HepG2 (cell line): ENCODE data around the gene PPM1G. TPM values are rescaled to one million over a fixed set of nuclear protein-coding genes. Genes with fewer than 3 reads are reported as not detected.

Experiments used
- AKAP8 ChIP-seq: sonication (generic); formaldehyde crosslinking; IDR thresholded peaks from 2 replicates; pipeline ENCODE4 v1.5.1; 2020; ENCODE audit warnings: mild to moderate bottlenecking, missing genetic modification reagents
- ARID2 ChIP-seq: sonication (generic); formaldehyde crosslinking; IDR thresholded peaks from 2 replicates; pipeline ENCODE4 v1.8.1; 2022; ENCODE audit warnings: mild to moderate bottlenecking, missing genetic modification reagents, borderline replicate concordance
- ATF2 ChIP-seq: sonication (generic); formaldehyde crosslinking; IDR thresholded peaks from 2 replicates; pipeline ENCODE4 v1.4.0; 2020; ENCODE audit warnings: missing genetic modification reagents
- BCL6 ChIP-seq: IDR thresholded peaks from 2 replicates; pipeline ENCODE4 v1.6.1; 2016; ENCODE audit warnings: missing genetic modification reagents, missing compliant biosample characterization
- CCDC6 ChIP-seq: sonication (generic); formaldehyde crosslinking; IDR thresholded peaks from 2 replicates; pipeline ENCODE4 v1.8.1; 2022; ENCODE audit warnings: mild to moderate bottlenecking, missing genetic modification reagents, moderate library complexity
- ESRRA ChIP-seq: sonication (generic); formaldehyde crosslinking; IDR thresholded peaks from 2 replicates; pipeline ENCODE4 v1.5.1; 2020; ENCODE audit warnings: mild to moderate bottlenecking, low read depth, missing genetic modification reagents
- FOXO4 ChIP-seq: sonication (generic); formaldehyde crosslinking; conservative IDR thresholded peaks from 2 replicates; pipeline ENCODE4 v1.8.1; 2023; ENCODE audit warnings: missing genetic modification reagents
- FOXP1 ChIP-seq, 2 experiments: fragments of 450-650 bp in 1 of 2; IDR thresholded peaks; 2 replicates each; pipeline ENCODE4 v1.6.1; 2017 to 2018; ENCODE audit warnings: antibody characterized with exemption in 1 of 2
- HOXA5 ChIP-seq: sonication (generic); formaldehyde crosslinking; IDR thresholded peaks from 2 replicates; pipeline ENCODE4 v1.4.0; 2020; ENCODE audit warnings: missing genetic modification reagents
- HOXD1 ChIP-seq: sonication (generic); formaldehyde crosslinking; IDR thresholded peaks from 2 replicates; pipeline ENCODE4 v1.5.0; 2020; ENCODE audit warnings: missing genetic modification reagents
- MLLT10 ChIP-seq: sonication (generic); formaldehyde crosslinking; IDR thresholded peaks from 2 replicates; pipeline ENCODE4 v1.4.0; 2020; ENCODE audit warnings: missing genetic modification reagents
- PHB2 ChIP-seq: fragments of 450-650 bp; IDR thresholded peaks from 2 replicates; pipeline ENCODE4 v1.6.1; 2018; ENCODE audit not compliant: partially characterized antibody
- SAP130 ChIP-seq: IDR thresholded peaks from 2 replicates; pipeline ENCODE4 v1.6.1; 2016; ENCODE audit warnings: low read depth
- SNRNP70 ChIP-seq: fragments of 200-400 bp; formaldehyde crosslinking; IDR thresholded peaks from 2 replicates; pipeline ENCODE4 v1.6.1; 2017; ENCODE audit warnings: mild to moderate bottlenecking, low read depth, low read length, moderate library complexity
- TRAFD1 ChIP-seq: sonication (generic); formaldehyde crosslinking; IDR thresholded peaks from 2 replicates; pipeline ENCODE4 v1.5.1; 2020; ENCODE audit warnings: missing genetic modification reagents, mild to moderate bottlenecking, borderline replicate concordance
- YY1 ChIP-seq: IDR thresholded peaks from 2 replicates; pipeline ENCODE4 v1.6.1; 2011; ENCODE audit warnings: low read length, low read depth, moderate library complexity, mild to moderate bottlenecking; ENCODE audit not compliant: insufficient read depth, insufficient replicate concordance
- ZC3H4 ChIP-seq: sonication (generic); formaldehyde crosslinking; IDR thresholded peaks from 2 replicates; pipeline ENCODE4 v1.4.0; 2020; ENCODE audit warnings: missing genetic modification reagents, borderline replicate concordance
- ZNF101 ChIP-seq: sonication (generic); formaldehyde crosslinking; IDR thresholded peaks from 2 replicates; pipeline ENCODE4 v1.4.0; 2020; ENCODE audit warnings: mild to moderate bottlenecking, low read depth, missing genetic modification reagents, borderline replicate concordance
- ZNF230 ChIP-seq: sonication (generic); formaldehyde crosslinking; IDR thresholded peaks from 2 replicates; pipeline ENCODE4 v1.4.0; 2020; ENCODE audit warnings: mild to moderate bottlenecking, missing genetic modification reagents
- ZNF256 ChIP-seq: sonication (generic); formaldehyde crosslinking; conservative IDR thresholded peaks from 2 replicates; pipeline ENCODE4 v1.4.0; 2020; ENCODE audit warnings: missing genetic modification reagents
- ZNF737 ChIP-seq: sonication (generic); formaldehyde crosslinking; IDR thresholded peaks from 2 replicates; pipeline ENCODE4 v1.5.0; 2020; ENCODE audit warnings: missing genetic modification reagents, mild to moderate bottlenecking, borderline replicate concordance
- ZNF770 ChIP-seq: sonication (generic); formaldehyde crosslinking; IDR thresholded peaks from 2 replicates; pipeline ENCODE4 v1.5.0; 2020; ENCODE audit warnings: mild to moderate bottlenecking, missing genetic modification reagents
- ZNF839 ChIP-seq: sonication (generic); formaldehyde crosslinking; IDR thresholded peaks from 2 replicates; pipeline ENCODE4 v1.4.0; 2020; ENCODE audit warnings: missing genetic modification reagents, mild to moderate bottlenecking, borderline replicate concordance
- ZSCAN9 ChIP-seq: IDR thresholded peaks from 2 replicates; pipeline ENCODE4 v1.6.1; 2016; ENCODE audit warnings: borderline replicate concordance
- ZZZ3 ChIP-seq: sonication (generic); formaldehyde crosslinking; IDR thresholded peaks from 2 replicates; pipeline ENCODE4 v1.4.0; 2020; ENCODE audit warnings: missing genetic modification reagents, mild to moderate bottlenecking, borderline replicate concordance
- polyA plus RNA-seq, 8 experiments: library from polyadenylated mRNA; depleted of rRNA in 3 of 8; stranded (reverse) in 7 of 8; unstranded in 1 of 8; fragments of >200 nt; fragmentation: Illumina TruSeq in 4 of 8; extraction: Trizol in 4 of 8; gene quantifications; 2 replicates each; pipeline versions ENCODE4 v1.2.1 to v1.2.3, GENCODE V29; 2011 to 2016; ENCODE audit warnings: low read depth in 4 of 8, missing spikeins in 1 of 8, mixed read lengths in 1 of 8; ENCODE audit not compliant: insufficient read depth in 1 of 8
- total RNA-seq, 5 experiments: library from RNA; depleted of rRNA; stranded (reverse); fragments of >200 nt; fragmentation: Illumina TruSeq; extraction: Trizol; gene quantifications; 2 replicates each; pipeline ENCODE4 v1.2.3, GENCODE V29; 2016; ENCODE audit warnings: low read depth in 1 of 5

Gene PPM1G
- total and polyA plus RNA-seq, 2 of the 13 experiments (the other 11 are each of a cell fraction or from before 2014, with no cell fraction given) = 58.2 to 213 TPM

- TF ChIP-seq ESRRA (CRISPR knock-in tag) = 0 out of 2 replicates have a peak, but pooled peaks have one; percentile 8
- TF ChIP-seq FOXP1 (IDR thresholded peaks at IDR 0.05) = no peak
- 0 out of 2 replicates have a peak, but pooled peaks have one; percentile 10 for TF ChIP-seq FOXP1 (CRISPR knock-in tag; IDR thresholded peaks at IDR 0.05)
- TF ChIP-seq ZSCAN9 (CRISPR knock-in tag) = no peak
- no peak for TF ChIP-seq BCL6 (CRISPR knock-in tag)
- TF ChIP-seq HOXA5 = no peak; the same call in 1 of the 2 replicates
- TF ChIP-seq ZNF256 (CRISPR knock-in tag) = no peak
- no peak for TF ChIP-seq ZNF839 (CRISPR knock-in tag)
- no peak for TF ChIP-seq SNRNP70
- TF ChIP-seq MLLT10 (CRISPR knock-in tag) = no peak
- peak; percentile 56; the same call in 1 of the 2 replicates for TF ChIP-seq SAP130 (CRISPR knock-in tag)
- TF ChIP-seq ZNF101 = no peak
- TF ChIP-seq PHB2 = no peak
- TF ChIP-seq YY1 = peak; percentile 67
- TF ChIP-seq ZNF737 (CRISPR knock-in tag) = no peak
- 0 out of 2 replicates have a peak, but pooled peaks have one; percentile 5 for TF ChIP-seq ATF2
- peak; percentile 90 for TF ChIP-seq CCDC6
- no peak for TF ChIP-seq FOXO4 (CRISPR knock-in tag)
- TF ChIP-seq ZNF230 (CRISPR knock-in tag) = peak; percentile 82; the same call in 1 of the 2 replicates
- 0 out of 2 replicates have a peak, but pooled peaks have one; percentile 66 for TF ChIP-seq ZZZ3 (CRISPR knock-in tag)
- peak; percentile 84 for TF ChIP-seq HOXD1 (CRISPR knock-in tag)
- no peak for TF ChIP-seq ZC3H4 (CRISPR knock-in tag)
- TF ChIP-seq ZNF770 (CRISPR knock-in tag) = no peak
- peak; percentile 67; the same call in 1 of the 2 replicates for TF ChIP-seq AKAP8 (CRISPR knock-in tag)
- TF ChIP-seq ARID2 (CRISPR knock-in tag) = no peak
- no peak for TF ChIP-seq TRAFD1
Measured at GRCh38 chr2:27428978-27429541, 19.7 kb upstream of the PPM1G start (continued).
